ENCODE data around the gene FBXO8. TPM values are rescaled to one million over a fixed set of nuclear protein-coding genes. Genes with fewer than 3 reads are reported as not detected.

FBXO8 gene
- total RNA-seq, 1 experiment from 2014 or later = 8.9 TPM

DNA sequence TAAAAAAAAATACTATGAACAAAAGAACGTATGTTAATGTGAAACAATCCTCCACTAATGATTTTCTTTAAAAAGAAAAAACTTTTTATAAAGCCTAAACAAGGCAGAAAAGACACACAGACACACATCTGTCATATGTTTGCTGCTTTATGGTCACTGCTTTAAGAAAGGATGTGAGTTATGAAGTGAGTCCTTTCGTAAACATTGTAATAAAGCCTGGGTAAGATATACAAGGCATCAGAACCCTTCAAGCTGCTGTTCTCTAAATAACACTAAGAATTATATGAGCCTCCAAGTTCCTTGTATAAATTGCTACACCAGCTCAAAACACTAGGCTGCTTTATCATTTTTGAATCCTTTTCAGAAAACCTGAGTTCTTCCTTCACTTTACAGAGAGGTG lies 81.6 kb downstream of the FBXO8 start:
- Histone ChIP-seq H2BK120ac (ENCODE audit: low read depth, low read length, poor library complexity, severe bottlenecking) (no peak overlapping the region), H2BK12ac (ENCODE audit: insufficient read length, low read depth, low read length) (no peak overlapping the region), H3K4ac (ENCODE audit: low read depth, low read length) (no peak overlapping the region), H3K14ac (ENCODE audit: insufficient read depth, low read length) (no peak overlapping the region), H3K4me2 (ENCODE audit: insufficient read depth, insufficient read length, low read length) (no peak overlapping the region), H3K27me3 (ENCODE audit: insufficient read depth, low read length) (no peaks in the 10 kb centered on the region), H3K79me1 (ENCODE audit: insufficient read depth, low read depth, low read length, poor library complexity, severe bottlenecking) (no peaks in the 10 kb centered on the region), H3K18ac (ENCODE audit: insufficient read length, low read depth, low read length) (no peak overlapping the region), H2BK20ac (ENCODE audit: low read depth, low read length, poor library complexity, severe bottlenecking) (no peak overlapping the region), H4K91ac (ENCODE audit: insufficient read length, low read depth, low read length) (no peak overlapping the region), H3T11ph (ENCODE audit: low read length) (no peak overlapping the region), H3K56ac (ENCODE audit: insufficient read length, low read depth, low read length) (no peak overlapping the region), H4K8ac (replicated peaks; ENCODE audit: insufficient read length, low read depth, low read length) (no peak overlapping the region), H3K23ac (ENCODE audit: insufficient read length, low read depth, low read length) (no peak overlapping the region), H3K27ac (ENCODE audit: insufficient read length, low read depth, low read length) (no peak overlapping the region), H3K23me2 (ENCODE audit: insufficient read length, low read depth, low read length, poor library complexity, severe bottlenecking) (no peaks in the 10 kb centered on the region), H3K9ac (ENCODE audit: extremely low read depth, insufficient read length, low read length) (no peak overlapping the region), H2AK5ac (ENCODE audit: insufficient read length, low read length) (no peak overlapping the region), H2BK15ac (ENCODE audit: low read depth, low read length) (no peak overlapping the region), H3K79me2 (ENCODE audit: insufficient read depth, low read length) (no peaks in the 10 kb centered on the region), H3K9me3 (ENCODE audit: control insufficient read depth, low read depth, low read length) (no peaks in the 10 kb centered on the region), H4K5ac (ENCODE audit: insufficient read length, low read depth, low read length) (no peak overlapping the region), H3K4me1 (ENCODE audit: insufficient read depth, low read length) (no peaks in the 10 kb centered on the region; the same call in 1 of the 2 replicates), H2BK5ac (ENCODE audit: insufficient read length, low read length) (no peak overlapping the region), H2AFZ (ENCODE audit: low read length) (no peak overlapping the region), H4K20me1 (ENCODE audit: control insufficient read depth, insufficient read depth, insufficient read length) (no peaks in the 10 kb centered on the region)
- Mint-ChIP-seq H3K9me3 (no peaks in the 10 kb centered on the region; a peak in 1 of 5 replicates), H3K36me3 (ENCODE audit: insufficient read depth in 1 of 3, low read depth in 3 of 3) (no peaks in the 10 kb centered on the region), H3K4me1 (peaks cover 5 to 8% of the 10 kb centered on the region in 2 experiments), H3K4me3 (no peak overlapping the region), H3K27ac (no peak overlapping the region), H3K27me3 (ENCODE audit: low read depth) (peaks cover 7% of the 10 kb centered on the region)
- DNase-seq = no peak
- TF ChIP-seq, protein P1, sequence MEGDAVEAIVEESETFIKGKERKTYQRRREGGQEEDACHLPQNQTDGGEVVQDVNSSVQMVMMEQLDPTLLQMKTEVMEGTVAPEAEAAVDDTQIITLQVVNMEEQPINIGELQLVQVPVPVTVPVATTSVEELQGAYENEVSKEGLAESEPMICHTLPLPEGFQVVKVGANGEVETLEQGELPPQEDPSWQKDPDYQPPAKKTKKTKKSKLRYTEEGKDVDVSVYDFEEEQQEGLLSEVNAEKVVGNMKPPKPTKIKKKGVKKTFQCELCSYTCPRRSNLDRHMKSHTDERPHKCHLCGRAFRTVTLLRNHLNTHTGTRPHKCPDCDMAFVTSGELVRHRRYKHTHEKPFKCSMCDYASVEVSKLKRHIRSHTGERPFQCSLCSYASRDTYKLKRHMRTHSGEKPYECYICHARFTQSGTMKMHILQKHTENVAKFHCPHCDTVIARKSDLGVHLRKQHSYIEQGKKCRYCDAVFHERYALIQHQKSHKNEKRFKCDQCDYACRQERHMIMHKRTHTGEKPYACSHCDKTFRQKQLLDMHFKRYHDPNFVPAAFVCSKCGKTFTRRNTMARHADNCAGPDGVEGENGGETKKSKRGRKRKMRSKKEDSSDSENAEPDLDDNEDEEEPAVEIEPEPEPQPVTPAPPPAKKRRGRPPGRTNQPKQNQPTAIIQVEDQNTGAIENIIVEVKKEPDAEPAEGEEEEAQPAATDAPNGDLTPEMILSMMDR (conservative IDR thresholded peaks at IDR 0.05) = no peak
- no CpG with 5 or more reads among the region's 2 CpGs for WGBS (ENCODE audit: extremely low coverage, insufficient read length, low lambda C conversion rate)
